Stimulated activated naive B cell treated with anti-CD40 and anti-IgM and Interleukin-4, amounts not matched to agents 10 μg/mL and 1 μg/mL and 100 μg/mL, for 72 hours (primary cell): ENCODE measurements around the gene RAMP3.
"Not testable (repeated sequence)": the region's sequence is repeated elsewhere in the genome, so short reads cannot be mapped to it uniquely, and the experiment has no call there.

ENCODE experiments used
- ATAC-seq, 2 donors: fragments of 150-1000 bp; cut with Tn5 transposase; replicated peaks; 2 replicates each; pipeline ENCODE4 v1.10.0; 2021; ENCODE audit warnings: moderate library complexity in 1 of 2
- DNase-seq: peaks from one replicate; pipeline ENCODE4 v3.0.0; 2021
- H3K27ac Mint-ChIP-seq: one replicate; pipeline ENCODE4 v1.8.0; 2022; ENCODE audit warnings: mild to moderate bottlenecking, mixed read lengths
- H3K27me3 Mint-ChIP-seq, 2 donors: one replicate each; pipeline ENCODE4 v1.8.0; 2022; ENCODE audit warnings: mixed read lengths in 2 of 2
- H3K36me3 Mint-ChIP-seq, 2 donors: one replicate each; pipeline ENCODE4 v1.8.0; 2022; ENCODE audit warnings: mixed read lengths in 2 of 2, mild to moderate bottlenecking in 1 of 2
- H3K4me1 Mint-ChIP-seq, 2 donors: one replicate each; pipeline ENCODE4 v1.8.0; 2022; ENCODE audit warnings: mixed read lengths in 2 of 2, mild to moderate bottlenecking in 1 of 2
- H3K4me3 Mint-ChIP-seq, 2 donors: one replicate each; pipeline ENCODE4 v1.8.0; 2022; ENCODE audit warnings: mild to moderate bottlenecking in 2 of 2, mixed read lengths in 2 of 2, moderate library complexity in 1 of 2
- H3K9me3 Mint-ChIP-seq, 2 donors: one replicate each; pipeline ENCODE4 v1.8.0; 2022; ENCODE audit warnings: mixed read lengths in 2 of 2, mild to moderate bottlenecking in 1 of 2

The RAMP3 gene

DNA sequence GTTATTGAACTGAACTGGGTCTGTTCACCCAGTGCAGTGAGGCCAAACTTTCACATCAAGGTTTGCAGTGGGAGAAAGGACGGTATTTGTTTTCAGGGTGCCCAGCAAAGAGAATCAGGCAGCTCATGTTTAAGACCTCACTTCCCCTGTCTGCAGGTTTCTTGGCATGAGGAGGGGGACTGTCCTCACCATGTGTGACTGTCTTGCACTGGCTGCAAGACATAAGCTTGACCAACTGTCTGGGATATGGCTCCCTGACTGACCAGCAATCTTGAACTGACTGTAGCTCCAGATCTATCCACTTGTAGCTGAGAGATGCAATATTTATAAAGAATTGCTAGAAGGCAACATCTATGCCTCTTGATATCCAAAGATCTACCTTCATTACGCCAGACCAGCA lies 39.9 kb downstream of the RAMP3 start:
- Mint-ChIP-seq H3K9me3 (peaks cover 0 to 3% of the 10 kb centered on the region in 2 donors), H3K4me3 (no peak overlapping the region), H3K4me1 (peaks cover 6 to 8% of the 10 kb centered on the region in 2 donors), H3K27ac (no peak overlapping the region), H3K27me3 (peaks cover 20 to 43% of the 10 kb centered on the region in 2 donors), H3K36me3 (no peaks in the 10 kb centered on the region)
- no peak for DNase-seq
- ATAC-seq = no peak

- peaks cover 6% of the 10 kb centered on the region in 2 donors for H3K4me1 Mint-ChIP-seq
- H3K27ac Mint-ChIP-seq = no peak overlapping the region
- H3K4me3 Mint-ChIP-seq = no peak overlapping the region
- H3K9me3 Mint-ChIP-seq = no peaks in the 10 kb centered on the region
- no peaks in the 10 kb centered on the region for H3K36me3 Mint-ChIP-seq
- peaks cover 19 to 57% of the 10 kb centered on the region in 2 donors for H3K27me3 Mint-ChIP-seq
- ATAC-seq = no peak
- DNase-seq = no peak
Observed at GRCh38 chr7:45198986-45199385, 41.4 kb downstream of the RAMP3 start.

DNA sequence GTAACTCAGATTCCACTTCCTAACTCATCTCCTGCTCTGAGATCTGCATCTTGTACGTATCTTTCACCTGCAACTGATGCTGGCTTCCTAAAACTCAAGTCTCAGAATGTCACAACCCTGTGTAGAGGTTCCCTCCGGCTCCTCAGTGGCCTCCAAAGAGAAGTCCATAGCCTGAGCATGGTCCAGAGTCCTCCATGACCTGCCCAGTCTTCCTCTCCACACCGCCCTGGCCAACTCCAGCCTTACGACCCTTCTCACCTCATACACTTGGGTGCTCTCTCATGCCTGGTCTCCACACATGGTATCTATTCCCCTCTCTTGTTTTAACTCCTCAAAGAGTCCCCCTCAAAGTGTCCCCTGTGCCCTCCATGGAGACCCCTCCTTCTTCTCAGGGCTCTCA lies 41.9 kb downstream of the RAMP3 start:
- no peak for ATAC-seq

GRCh38 chr7:45202625-45203024 lies 45.0 kb downstream of the RAMP3 start:
- no peak overlapping the region for H3K27ac Mint-ChIP-seq
- no peaks in the 10 kb centered on the region for H3K36me3 Mint-ChIP-seq
- H3K4me3 Mint-ChIP-seq = no peak overlapping the region
- H3K27me3 Mint-ChIP-seq = peaks cover 16 to 50% of the 10 kb centered on the region in 2 donors
- H3K9me3 Mint-ChIP-seq = no peaks in the 10 kb centered on the region
- no peak for ATAC-seq
- DNase-seq = no peak
- H3K4me1 Mint-ChIP-seq = peaks cover 3 to 6% of the 10 kb centered on the region in 2 donors

More for the DNA sequence above, 41.9 kb downstream of the RAMP3 start:
- Mint-ChIP-seq H3K4me1 (peaks cover 6% of the 10 kb centered on the region in 2 donors), H3K27ac (no peak overlapping the region), H3K9me3 (no peaks in the 10 kb centered on the region), H3K4me3 (no peak overlapping the region), H3K27me3 (peaks cover 17 to 55% of the 10 kb centered on the region in 2 donors), H3K36me3 (no peaks in the 10 kb centered on the region)
- no peak for DNase-seq

- H3K36me3 Mint-ChIP-seq = no peaks in the 10 kb centered on the region
- H3K27me3 Mint-ChIP-seq = peaks cover 16 to 46% of the 10 kb centered on the region in 2 donors
- H3K4me3 Mint-ChIP-seq = no peak overlapping the region
- ATAC-seq = no peak
- DNase-seq = no peak
- no peaks in the 10 kb centered on the region for H3K9me3 Mint-ChIP-seq
- peaks cover 3 to 6% of the 10 kb centered on the region in 2 donors for H3K4me1 Mint-ChIP-seq
- no peak overlapping the region for H3K27ac Mint-ChIP-seq
Observed at GRCh38 chr7:45203036-45203435, 45.4 kb downstream of the RAMP3 start.

DNA sequence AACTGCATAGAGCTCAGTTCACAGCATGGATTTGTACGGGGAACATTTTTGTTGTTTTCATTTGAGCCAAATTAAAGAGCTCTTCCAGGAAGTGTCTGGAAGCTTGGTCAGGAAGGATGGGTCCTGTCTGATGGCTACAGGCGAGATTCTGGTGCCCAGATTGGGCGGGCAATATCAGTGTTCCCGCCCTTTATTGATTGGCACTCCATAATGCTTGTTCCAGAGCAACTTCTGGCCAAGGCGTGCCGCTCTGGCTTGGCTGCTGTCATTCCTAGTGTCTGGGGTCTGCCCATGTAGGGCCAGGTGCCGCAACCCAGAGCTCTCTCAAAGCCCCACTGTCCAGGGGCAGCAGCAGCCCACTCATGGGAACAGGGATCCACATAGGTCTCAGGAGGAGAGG lies 45.9 kb downstream of the RAMP3 start:
- DNase-seq = no peak
- no peaks in the 10 kb centered on the region for H3K36me3 Mint-ChIP-seq
- no peak for ATAC-seq
- no peak overlapping the region for H3K27ac Mint-ChIP-seq
- H3K4me3 Mint-ChIP-seq = no peak overlapping the region
- peaks cover 20 to 49% of the 10 kb centered on the region in 2 donors for H3K27me3 Mint-ChIP-seq
- peaks cover 3 to 6% of the 10 kb centered on the region in 2 donors for H3K4me1 Mint-ChIP-seq
- H3K9me3 Mint-ChIP-seq = no peaks in the 10 kb centered on the region

GRCh38 chr7:45203936-45204445 lies 46.4 kb downstream of the RAMP3 start:
- H3K27me3 Mint-ChIP-seq = peaks cover 25 to 54% of the 10 kb centered on the region in 2 donors
- no peaks in the 10 kb centered on the region for H3K9me3 Mint-ChIP-seq
- H3K36me3 Mint-ChIP-seq = no peaks in the 10 kb centered on the region
- no peak for ATAC-seq
- peaks cover 3 to 6% of the 10 kb centered on the region in 2 donors for H3K4me1 Mint-ChIP-seq
- no peak overlapping the region for H3K4me3 Mint-ChIP-seq
- H3K27ac Mint-ChIP-seq = no peak overlapping the region
- DNase-seq = no peak

GRCh38 chr7:45206266-45206665 lies 48.7 kb downstream of the RAMP3 start:
- not testable (repeated sequence) for DNase-seq, H3K9me3 Mint-ChIP-seq, H3K4me3 Mint-ChIP-seq, H3K27ac Mint-ChIP-seq, H3K36me3 Mint-ChIP-seq, ATAC-seq, H3K4me1 Mint-ChIP-seq
- peaks cover 30 to 62% of the 10 kb centered on the region in 2 donors for H3K27me3 Mint-ChIP-seq

DNA sequence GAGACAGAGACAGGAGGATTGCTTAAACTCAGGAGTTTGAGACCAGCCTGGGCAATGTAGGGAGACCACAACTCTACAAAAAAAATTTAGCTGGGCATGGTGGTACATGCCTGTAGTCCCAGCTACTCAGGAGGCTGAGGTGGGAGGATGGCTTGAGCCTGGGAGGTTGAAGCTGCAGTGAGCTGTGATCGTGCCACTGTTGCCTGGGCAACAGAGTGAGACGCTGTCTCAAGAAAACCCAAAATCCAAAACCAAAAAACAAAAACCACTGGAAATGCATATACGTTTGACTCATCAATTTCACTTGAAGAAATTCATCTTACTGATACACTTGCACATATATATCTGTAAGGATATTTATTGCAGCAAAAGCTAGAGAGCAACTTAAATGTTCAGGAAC lies 52.3 kb downstream of the RAMP3 start:
- ATAC-seq, H3K36me3 Mint-ChIP-seq, H3K4me1 Mint-ChIP-seq, DNase-seq, H3K27ac Mint-ChIP-seq, H3K9me3 Mint-ChIP-seq, H3K4me3 Mint-ChIP-seq: not testable (repeated sequence)
- peaks cover 46 to 72% of the 10 kb centered on the region in 2 donors for H3K27me3 Mint-ChIP-seq

DNA sequence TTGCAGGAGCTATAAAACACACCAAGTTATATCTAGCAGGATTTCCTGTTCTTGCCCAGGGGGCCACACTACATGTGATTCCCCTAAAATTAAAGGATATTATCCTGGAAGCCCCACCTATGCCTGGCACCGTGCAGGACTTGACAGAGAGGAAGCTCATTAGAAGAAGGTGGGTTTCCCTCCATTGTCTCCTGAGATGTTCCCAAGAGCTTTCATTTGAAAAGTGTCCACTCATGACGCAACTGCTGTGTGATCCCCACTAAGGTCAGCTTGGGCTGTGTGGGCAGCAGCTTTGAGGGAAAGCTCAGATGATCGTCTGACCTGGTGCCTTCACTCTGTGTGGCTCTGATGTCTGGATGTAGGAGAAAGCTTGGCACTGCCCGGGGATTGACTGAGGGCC lies 53.5 kb downstream of the RAMP3 start:
- Mint-ChIP-seq H3K9me3 (peaks cover 0 to 1% of the 10 kb centered on the region in 2 donors), H3K4me1 (peaks cover 0 to under 1% of the 10 kb centered on the region in 2 donors), H3K36me3 (peaks cover 0 to 1% of the 10 kb centered on the region in 2 donors), H3K4me3 (no peak overlapping the region), H3K27ac (no peak overlapping the region), H3K27me3 (peaks cover 56 to 78% of the 10 kb centered on the region in 2 donors)
- no peak for DNase-seq
- ATAC-seq = no peak

GRCh38 chr7:45211958-45212357 lies 54.4 kb downstream of the RAMP3 start:
- DNase-seq (no peak), ATAC-seq (no peak)
- Mint-ChIP-seq H3K9me3 (peaks cover 0 to 1% of the 10 kb centered on the region in 2 donors), H3K4me3 (no peak overlapping the region), H3K27ac (no peak overlapping the region), H3K27me3 (peaks cover 60 to 75% of the 10 kb centered on the region in 2 donors), H3K36me3 (peaks cover 0 to 1% of the 10 kb centered on the region in 2 donors), H3K4me1 (no peaks in the 10 kb centered on the region)

DNA sequence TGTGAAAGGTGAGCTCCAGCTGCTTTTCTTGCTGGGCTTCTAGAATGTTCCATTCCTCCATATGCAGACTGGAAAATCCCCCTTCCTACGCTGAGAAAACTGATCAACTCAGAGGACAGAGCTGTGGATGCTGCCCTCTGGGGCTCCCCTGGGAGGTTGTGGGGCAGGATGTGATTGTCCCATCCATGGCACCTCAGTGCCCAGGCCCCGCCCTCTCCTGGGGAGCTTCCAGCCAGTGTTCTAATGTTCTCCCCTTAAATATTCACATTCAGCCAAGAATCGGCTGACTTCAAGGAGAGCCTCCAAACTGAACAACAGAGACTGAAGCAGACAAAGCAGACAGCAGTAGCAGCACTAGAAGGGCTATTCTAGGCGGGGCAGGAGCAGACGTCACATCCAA lies 55.0 kb downstream of the RAMP3 start:
- Mint-ChIP-seq H3K27me3 (peaks cover 56 to 69% of the 10 kb centered on the region in 2 donors), H3K4me1 (no peaks in the 10 kb centered on the region), H3K27ac (no peak overlapping the region), H3K9me3 (peaks cover 0 to 1% of the 10 kb centered on the region in 2 donors), H3K36me3 (peaks cover 0 to 1% of the 10 kb centered on the region in 2 donors), H3K4me3 (no peak overlapping the region)
- no peak for DNase-seq
- no peak for ATAC-seq

GRCh38 chr7:45215601-45216062 lies 58.0 kb downstream of the RAMP3 start:
- H3K9me3 Mint-ChIP-seq = peaks cover 0 to 1% of the 10 kb centered on the region in 2 donors
- ATAC-seq (no peak), DNase-seq (no peak)
- H3K4me1 Mint-ChIP-seq = no peaks in the 10 kb centered on the region
- peaks cover 47 to 57% of the 10 kb centered on the region in 2 donors for H3K27me3 Mint-ChIP-seq
- H3K4me3 Mint-ChIP-seq = no peak overlapping the region
- peaks cover 0 to 1% of the 10 kb centered on the region in 2 donors for H3K36me3 Mint-ChIP-seq
- H3K27ac Mint-ChIP-seq = no peak overlapping the region

- ATAC-seq (no peak), DNase-seq (no peak)
- Mint-ChIP-seq H3K27ac (no peak overlapping the region), H3K9me3 (peaks cover 0 to 1% of the 10 kb centered on the region in 2 donors), H3K4me1 (no peaks in the 10 kb centered on the region), H3K4me3 (no peak overlapping the region), H3K27me3 (peaks cover 46 to 53% of the 10 kb centered on the region in 2 donors), H3K36me3 (peaks cover 0 to 1% of the 10 kb centered on the region in 2 donors)
Observed at GRCh38 chr7:45216181-45216580, 58.6 kb downstream of the RAMP3 start.

GRCh38 chr7:45216622-45217165 lies 59.1 kb downstream of the RAMP3 start:
- H3K4me1 Mint-ChIP-seq = no peaks in the 10 kb centered on the region
- peaks cover 0 to 1% of the 10 kb centered on the region in 2 donors for H3K9me3 Mint-ChIP-seq
- H3K36me3 Mint-ChIP-seq = peaks cover 0 to 1% of the 10 kb centered on the region in 2 donors
- H3K27ac Mint-ChIP-seq = no peak overlapping the region
- no peak for DNase-seq
- peaks cover 44 to 47% of the 10 kb centered on the region in 2 donors for H3K27me3 Mint-ChIP-seq
- ATAC-seq = no peak
- no peak overlapping the region for H3K4me3 Mint-ChIP-seq
